HEK293 (cell line): Measurements from ENCODE around the gene ZKSCAN8.

Experiments used
- GLIS2 ChIP-seq: fragments of 450-650 bp; formaldehyde crosslinking; IDR thresholded peaks from 2 replicates; pipeline ENCODE4 v1.5.1; 2016; ENCODE audit warnings: missing biosample characterization, missing genetic modification characterization
- HOXD13 ChIP-seq: sonication (generic); formaldehyde crosslinking; IDR thresholded peaks from 2 replicates; pipeline ENCODE4 v1.8.0; 2022; ENCODE audit warnings: missing genetic modification reagents, borderline replicate concordance
- IKZF3 ChIP-seq: fragments of 450-650 bp; IDR thresholded peaks from 2 replicates; pipeline ENCODE4 v1.5.0; 2018; ENCODE audit warnings: missing biosample characterization, mild to moderate bottlenecking, missing genetic modification characterization, moderate library complexity
- KLF8 ChIP-seq: fragments of 450-650 bp; formaldehyde crosslinking; IDR thresholded peaks from 2 replicates; pipeline ENCODE4 v1.5.1; 2016; ENCODE audit warnings: missing biosample characterization, missing genetic modification characterization
- KLF9 ChIP-seq: fragments of 450-650 bp; formaldehyde crosslinking; IDR thresholded peaks from 2 replicates; pipeline ENCODE4 v1.5.1; 2016; ENCODE audit warnings: missing biosample characterization, missing genetic modification characterization, low read depth
- ZBTB26 ChIP-seq: fragments of 450-650 bp; formaldehyde crosslinking; optimal IDR thresholded peaks from 2 replicates; pipeline ENCODE3; 2016; ENCODE audit warnings: missing biosample characterization, mild to moderate bottlenecking, missing genetic modification characterization
- ZBTB44 ChIP-seq: fragments of 450-650 bp; IDR thresholded peaks from 2 replicates; pipeline ENCODE4 v1.5.1; 2018; ENCODE audit warnings: missing biosample characterization, mild to moderate bottlenecking, missing genetic modification characterization
- ZBTB48 ChIP-seq: fragments of 450-650 bp; formaldehyde crosslinking; IDR thresholded peaks from 2 replicates; pipeline ENCODE4 v1.5.1; 2016; ENCODE audit warnings: missing biosample characterization, missing genetic modification characterization
- ZBTB7A ChIP-seq: fragments of 450-650 bp; formaldehyde crosslinking; IDR thresholded peaks from 2 replicates; pipeline ENCODE4 v1.5.1; 2016; ENCODE audit warnings: low read depth, missing biosample characterization, missing genetic modification characterization
- ZFP41 ChIP-seq: fragments of 450-650 bp; formaldehyde crosslinking; IDR thresholded peaks from 2 replicates; pipeline ENCODE4 v1.5.1; 2016; ENCODE audit warnings: missing biosample characterization, missing genetic modification characterization, borderline replicate concordance
- ZNF138 ChIP-seq: fragments of 450-650 bp; formaldehyde crosslinking; IDR thresholded peaks from 2 replicates; pipeline ENCODE4 v1.5.1; 2016; ENCODE audit warnings: missing biosample characterization, missing genetic modification characterization, borderline replicate concordance
- ZNF155 ChIP-seq: fragments of 450-650 bp; formaldehyde crosslinking; IDR thresholded peaks from 2 replicates; pipeline ENCODE4 v1.5.1; 2016; ENCODE audit warnings: missing biosample characterization, missing genetic modification characterization
- ZNF169 ChIP-seq: fragments of 450-650 bp; formaldehyde crosslinking; IDR thresholded peaks from 2 replicates; pipeline ENCODE4 v1.5.1; 2016; ENCODE audit warnings: missing biosample characterization, missing genetic modification characterization
- ZNF18 ChIP-seq: fragments of 450-650 bp; formaldehyde crosslinking; IDR thresholded peaks from 2 replicates; pipeline ENCODE4 v1.5.1; 2016; ENCODE audit warnings: missing biosample characterization, missing genetic modification characterization
- ZNF19 ChIP-seq: fragments of 450-650 bp; formaldehyde crosslinking; IDR thresholded peaks from 2 replicates; pipeline ENCODE4; 2016; ENCODE audit warnings: missing biosample characterization, missing genetic modification characterization, low read depth
- ZNF2 ChIP-seq: fragments of 450-650 bp; formaldehyde crosslinking; IDR thresholded peaks from 2 replicates; pipeline ENCODE4 v1.5.1; 2016; ENCODE audit warnings: missing biosample characterization, missing genetic modification characterization
- ZNF24 ChIP-seq: fragments of 450-650 bp; formaldehyde crosslinking; IDR thresholded peaks from 2 replicates; pipeline ENCODE4 v1.5.1; 2016; ENCODE audit warnings: missing biosample characterization, missing genetic modification characterization
- ZNF266 ChIP-seq: fragments of 450-650 bp; formaldehyde crosslinking; IDR thresholded peaks from 2 replicates; pipeline ENCODE4 v1.5.1; 2016; ENCODE audit warnings: missing biosample characterization, missing genetic modification characterization, low read depth
- ZNF274 ChIP-seq, 2 experiments: fragments of 200-500 bp in 1 of 2; fragments of 450-650 bp in 1 of 2; sonication (Bioruptor generic) in 1 of 2; formaldehyde crosslinking in 1 of 2; IDR thresholded peaks; 2 replicates each; pipeline versions ENCODE4 v1.5.1 to v1.6.1; 2014 to 2016; ENCODE audit warnings: borderline replicate concordance in 1 of 2, inconsistent platforms in 1 of 2, low read length in 1 of 2, missing biosample characterization in 1 of 2, missing genetic modification characterization in 1 of 2
- ZNF324 ChIP-seq: fragments of 450-650 bp; formaldehyde crosslinking; IDR thresholded peaks from 2 replicates; pipeline ENCODE4 v1.5.1; 2016; ENCODE audit warnings: missing biosample characterization, missing genetic modification characterization
- ZNF335 ChIP-seq: fragments of 450-650 bp; formaldehyde crosslinking; conservative IDR thresholded peaks from 2 replicates; pipeline ENCODE4 v1.5.1; 2016; ENCODE audit warnings: missing biosample characterization, missing genetic modification characterization
- ZNF366 ChIP-seq: fragments of 450-650 bp; formaldehyde crosslinking; conservative IDR thresholded peaks from 2 replicates; pipeline ENCODE4 v1.5.1; 2016; ENCODE audit warnings: missing biosample characterization, missing genetic modification characterization
- ZNF48 ChIP-seq: fragments of 450-650 bp; formaldehyde crosslinking; IDR thresholded peaks from 2 replicates; pipeline ENCODE4 v1.5.1; 2016; ENCODE audit warnings: missing biosample characterization, missing genetic modification characterization
- ZNF654 ChIP-seq: fragments of 450-650 bp; formaldehyde crosslinking; IDR thresholded peaks from 2 replicates; pipeline ENCODE4 v1.5.1; 2016; ENCODE audit warnings: low read depth, missing biosample characterization, missing genetic modification characterization
- ZNF664 ChIP-seq: fragments of 450-650 bp; formaldehyde crosslinking; IDR thresholded peaks from 2 replicates; pipeline ENCODE4 v1.5.1; 2016; ENCODE audit warnings: missing biosample characterization, missing genetic modification characterization
- ZNF791 ChIP-seq: fragments of 450-650 bp; formaldehyde crosslinking; IDR thresholded peaks from 2 replicates; pipeline ENCODE4 v1.5.1; 2016; ENCODE audit warnings: missing biosample characterization, missing genetic modification characterization
- ZNF830 ChIP-seq: fragments of 450-650 bp; IDR thresholded peaks from 2 replicates; pipeline ENCODE4 v1.5.0; 2018; ENCODE audit warnings: missing biosample characterization, missing genetic modification characterization, low read depth, mild to moderate bottlenecking, moderate library complexity
- TF ChIP-seq, protein P1 (sequence below): fragments of 450-650 bp; formaldehyde crosslinking; IDR thresholded peaks from 2 replicates; pipeline ENCODE4 v1.5.1; 2016; ENCODE audit warnings: missing biosample characterization, missing genetic modification characterization
- TF ChIP-seq, protein P2 (sequence below): fragments of 450-650 bp; formaldehyde crosslinking; IDR thresholded peaks from 2 replicates; pipeline ENCODE4 v1.5.1; 2016; ENCODE audit warnings: missing biosample characterization, missing genetic modification characterization
- TF ChIP-seq, protein P3 (sequence below): fragments of 450-650 bp; formaldehyde crosslinking; IDR thresholded peaks from 2 replicates; pipeline ENCODE4 v1.5.1; 2017; ENCODE audit warnings: missing biosample characterization, missing genetic modification characterization
- TF ChIP-seq, protein P4 (sequence below): fragments of 450-650 bp; formaldehyde crosslinking; IDR thresholded peaks from 2 replicates; pipeline ENCODE4 v1.5.1; 2016; ENCODE audit warnings: missing biosample characterization, missing genetic modification characterization

ZKSCAN8 gene

GRCh38 chr6:28134015-28134414, 7.7 kb upstream of the ZKSCAN8 start (continued):
- TF ChIP-seq ZNF274 (IDR thresholded peaks at IDR 0.05; ENCODE audit: low read length), result no peak
- TF ChIP-seq ZNF274 (tag by site-specific recombination; IDR thresholded peaks at IDR 0.05; ENCODE audit: borderline replicate concordance), result no peak
- TF ChIP-seq ZNF2 (tag by site-specific recombination), result no peak
- TF ChIP-seq ZNF169, result no peak
- no peak for TF ChIP-seq GLIS2 (tag by site-specific recombination)
- no peak for TF ChIP-seq ZNF48 (tag by site-specific recombination)
- no peak for TF ChIP-seq ZNF19 (tag by site-specific recombination)
- no peak for TF ChIP-seq ZNF24 (tag by site-specific recombination)
- no peak for TF ChIP-seq ZBTB44 (tag by site-specific recombination)
- no peak for TF ChIP-seq ZNF138 (tag by site-specific recombination)
- no peak for TF ChIP-seq IKZF3 (tag by site-specific recombination)
- TF ChIP-seq ZNF335 (tag by site-specific recombination), result peak; percentile 80
- TF ChIP-seq, protein P1, sequence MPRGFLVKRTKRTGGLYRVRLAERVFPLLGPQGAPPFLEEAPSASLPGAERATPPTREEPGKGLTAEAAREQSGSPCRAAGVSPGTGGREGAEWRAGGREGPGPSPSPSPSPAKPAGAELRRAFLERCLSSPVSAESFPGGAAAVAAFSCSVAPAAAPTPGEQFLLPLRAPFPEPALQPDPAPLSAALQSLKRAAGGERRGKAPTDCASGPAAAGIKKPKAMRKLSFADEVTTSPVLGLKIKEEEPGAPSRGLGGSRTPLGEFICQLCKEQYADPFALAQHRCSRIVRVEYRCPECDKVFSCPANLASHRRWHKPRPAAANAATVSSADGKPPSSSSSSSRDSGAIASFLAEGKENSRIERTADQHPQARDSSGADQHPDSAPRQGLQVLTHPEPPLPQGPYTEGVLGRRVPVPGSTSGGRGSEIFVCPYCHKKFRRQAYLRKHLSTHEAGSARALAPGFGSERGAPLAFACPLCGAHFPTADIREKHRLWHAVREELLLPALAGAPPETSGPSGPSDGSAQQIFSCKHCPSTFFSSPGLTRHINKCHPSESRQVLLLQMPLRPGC (tag by site-specific recombination), result no peak
- TF ChIP-seq ZNF266 (tag by site-specific recombination), result no peak
- TF ChIP-seq ZNF18, result no peak
- no peak for TF ChIP-seq ZNF830 (tag by site-specific recombination)
- no peak for TF ChIP-seq KLF8 (tag by site-specific recombination)
- no peak for TF ChIP-seq KLF9 (tag by site-specific recombination)
- no peak for TF ChIP-seq ZNF791 (tag by site-specific recombination)
- TF ChIP-seq ZBTB48, result peak; percentile 66
- TF ChIP-seq ZFP41 (tag by site-specific recombination), result no peak
- TF ChIP-seq ZNF155, result no peak
- TF ChIP-seq, protein P2, sequence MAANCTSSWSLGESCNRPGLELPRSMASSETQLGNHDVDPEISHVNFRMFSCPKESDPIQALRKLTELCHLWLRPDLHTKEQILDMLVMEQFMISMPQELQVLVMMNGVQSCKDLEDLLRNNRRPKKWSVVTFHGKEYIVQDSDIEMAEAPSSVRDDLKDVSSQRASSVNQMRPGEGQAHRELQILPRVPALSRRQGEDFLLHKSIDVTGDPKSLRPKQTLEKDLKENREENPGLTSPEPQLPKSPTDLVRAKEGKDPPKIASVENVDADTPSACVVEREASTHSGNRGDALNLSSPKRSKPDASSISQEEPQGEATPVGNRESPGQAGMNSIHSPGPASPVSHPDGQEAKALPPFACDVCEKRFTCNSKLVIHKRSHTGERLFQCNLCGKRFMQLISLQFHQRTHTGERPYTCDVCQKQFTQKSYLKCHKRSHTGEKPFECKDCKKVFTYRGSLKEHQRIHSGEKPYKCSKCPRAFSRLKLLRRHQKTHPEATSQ (tag by site-specific recombination), result no peak
- peak; percentile 78 for TF ChIP-seq ZNF654
- TF ChIP-seq, protein P3, sequence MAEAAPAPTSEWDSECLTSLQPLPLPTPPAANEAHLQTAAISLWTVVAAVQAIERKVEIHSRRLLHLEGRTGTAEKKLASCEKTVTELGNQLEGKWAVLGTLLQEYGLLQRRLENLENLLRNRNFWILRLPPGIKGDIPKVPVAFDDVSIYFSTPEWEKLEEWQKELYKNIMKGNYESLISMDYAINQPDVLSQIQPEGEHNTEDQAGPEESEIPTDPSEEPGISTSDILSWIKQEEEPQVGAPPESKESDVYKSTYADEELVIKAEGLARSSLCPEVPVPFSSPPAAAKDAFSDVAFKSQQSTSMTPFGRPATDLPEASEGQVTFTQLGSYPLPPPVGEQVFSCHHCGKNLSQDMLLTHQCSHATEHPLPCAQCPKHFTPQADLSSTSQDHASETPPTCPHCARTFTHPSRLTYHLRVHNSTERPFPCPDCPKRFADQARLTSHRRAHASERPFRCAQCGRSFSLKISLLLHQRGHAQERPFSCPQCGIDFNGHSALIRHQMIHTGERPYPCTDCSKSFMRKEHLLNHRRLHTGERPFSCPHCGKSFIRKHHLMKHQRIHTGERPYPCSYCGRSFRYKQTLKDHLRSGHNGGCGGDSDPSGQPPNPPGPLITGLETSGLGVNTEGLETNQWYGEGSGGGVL, result no peak
- no peak for TF ChIP-seq ZNF664 (tag by site-specific recombination)
- TF ChIP-seq ZBTB26 (tag by site-specific recombination), result no peak
- TF ChIP-seq, protein P4, sequence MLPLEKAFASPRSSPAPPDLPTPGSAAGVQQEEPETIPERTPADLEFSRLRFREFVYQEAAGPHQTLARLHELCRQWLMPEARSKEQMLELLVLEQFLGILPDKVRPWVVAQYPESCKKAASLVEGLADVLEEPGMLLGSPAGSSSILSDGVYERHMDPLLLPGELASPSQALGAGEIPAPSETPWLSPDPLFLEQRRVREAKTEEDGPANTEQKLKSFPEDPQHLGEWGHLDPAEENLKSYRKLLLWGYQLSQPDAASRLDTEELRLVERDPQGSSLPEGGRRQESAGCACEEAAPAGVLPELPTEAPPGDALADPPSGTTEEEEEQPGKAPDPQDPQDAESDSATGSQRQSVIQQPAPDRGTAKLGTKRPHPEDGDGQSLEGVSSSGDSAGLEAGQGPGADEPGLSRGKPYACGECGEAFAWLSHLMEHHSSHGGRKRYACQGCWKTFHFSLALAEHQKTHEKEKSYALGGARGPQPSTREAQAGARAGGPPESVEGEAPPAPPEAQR (tag by site-specific recombination), result no peak
- TF ChIP-seq ZNF324 (tag by site-specific recombination), result no peak
- TF ChIP-seq ZNF366 (tag by site-specific recombination), result no peak
- no peak for TF ChIP-seq HOXD13 (CRISPR knock-in tag)
- TF ChIP-seq ZBTB7A (tag by site-specific recombination), result no peak
